Peyer's patch (tissue), 4 donors: Measurements from ENCODE around the gene PRADC1. TPM values are rescaled to one million over a fixed set of nuclear protein-coding genes. Genes with fewer than 3 reads are reported as not detected.

Experiments used
- DNase-seq, 3 donors: peaks; one replicate each; pipeline ENCODE4 v3.0.0-alpha.2; 2017 to 2019
- H3K27ac ChIP-seq, 4 donors: fragments of 200-600 bp; sonication (generic); one replicate each; pipeline ENCODE4 v1.5.1; 2016 to 2019
- H3K27me3 ChIP-seq, 2 donors: fragments of 200-600 bp; sonication (generic); one replicate each; pipeline ENCODE4 v1.5.1; 2019
- H3K36me3 ChIP-seq, 3 donors: fragments of 200-600 bp; sonication (generic); one replicate each; pipeline ENCODE4 v1.5.1; 2016 to 2019
- H3K4me1 ChIP-seq, 4 donors: fragments of 200-600 bp; sonication (generic); one replicate each; pipeline ENCODE4 v1.5.1; 2016 to 2019
- H3K4me3 ChIP-seq, 4 donors: fragments of 200-600 bp; sonication (generic); 1 replicate in 3 of 4; 2 replicates in 1 of 4; pipeline ENCODE4 v1.5.1; 2016 to 2019; ENCODE audit warnings: mild to moderate bottlenecking in 1 of 4
- H3K9me3 ChIP-seq, 4 donors: fragments of 200-600 bp; sonication (generic); one replicate each; pipeline ENCODE4 v1.5.1; 2016 to 2019; ENCODE audit warnings: mild to moderate bottlenecking in 1 of 4
- CTCF ChIP-seq, 6 experiments: fragments of 450-650 bp in 4 of 6; fragments of 200-600 bp in 2 of 6; sonication (generic) in 1 of 6; IDR thresholded peaks; one replicate each; pipeline ENCODE4 v1.5.1; 2017 to 2019; ENCODE audit warnings: antibody characterized with exemption in 6 of 6, mild to moderate bottlenecking in 3 of 6, moderate library complexity in 1 of 6
- POLR2A ChIP-seq, 2 donors: fragments of 450-650 bp; IDR thresholded peaks; one replicate each; pipeline ENCODE4 v1.5.1; 2017; ENCODE audit warnings: antibody characterized with exemption in 2 of 2, mild to moderate bottlenecking in 2 of 2, moderate library complexity in 2 of 2
- total RNA-seq, 4 donors: library from RNA; depleted of rRNA; stranded (reverse); fragments of >200 nt; gene quantifications; one replicate each; pipeline ENCODE4 v1.1.0, GENCODE V29; 2016

Gene PRADC1
- total RNA-seq, 4 donors from 2014 or later, result 30.5 to 69.9 (median 41.4) TPM

GRCh38 chr2:73259704-73260337, 26.8 kb upstream of the PRADC1 start:
- TF ChIP-seq CTCF (IDR thresholded peaks at IDR 0.05), result no peak
- TF ChIP-seq POLR2A (IDR thresholded peaks at IDR 0.05), result no peak
- Histone ChIP-seq H3K27me3 (no peaks in the 10 kb centered on the region), H3K9me3 (no peaks in the 10 kb centered on the region), H3K27ac (no peak overlapping the region), H3K36me3 (no peaks in the 10 kb centered on the region), H3K4me3 (no peak overlapping the region), H3K4me1 (no peaks in the 10 kb centered on the region)
- DNase-seq, result no peak

DNA sequence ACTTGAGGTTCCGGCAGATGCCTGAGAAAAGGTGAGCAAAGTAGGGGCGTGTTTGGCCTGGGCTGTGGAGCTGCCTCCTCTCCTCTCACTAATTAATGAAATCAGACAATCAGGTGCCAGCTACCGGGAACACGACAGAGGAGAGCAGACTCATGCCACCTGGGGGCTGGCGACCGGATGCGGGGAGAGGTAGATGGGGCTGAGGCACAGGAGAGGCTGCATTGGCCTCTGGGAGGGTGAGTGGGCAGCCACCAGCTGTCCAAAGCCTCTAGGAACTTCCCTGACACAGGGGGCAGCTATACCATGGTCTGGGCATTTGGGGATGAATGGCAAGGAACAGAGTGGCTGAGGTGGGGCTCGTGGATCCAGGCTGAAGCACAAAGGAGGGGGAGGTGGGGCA, 26.2 kb upstream of the PRADC1 start:
- Histone ChIP-seq H3K4me3 (no peak overlapping the region), H3K36me3 (peaks cover 0 to 5% (median 0%) of the 10 kb centered on the region in 3 donors), H3K9me3 (no peaks in the 10 kb centered on the region), H3K27me3 (no peaks in the 10 kb centered on the region), H3K27ac (no peak overlapping the region), H3K4me1 (no peaks in the 10 kb centered on the region)
- TF ChIP-seq CTCF (IDR thresholded peaks at IDR 0.05), result no peak
- no peak for TF ChIP-seq POLR2A (IDR thresholded peaks at IDR 0.05)
- DNase-seq, result no peak

GRCh38 chr2:73258913-73259215, 25.8 kb upstream of the PRADC1 start:
- Histone ChIP-seq H3K27ac (no peak overlapping the region), H3K4me1 (no peaks in the 10 kb centered on the region), H3K4me3 (no peak overlapping the region), H3K9me3 (no peaks in the 10 kb centered on the region), H3K27me3 (no peaks in the 10 kb centered on the region), H3K36me3 (peaks cover 0 to 10% (median 0%) of the 10 kb centered on the region in 3 donors)
- TF ChIP-seq CTCF (IDR thresholded peaks at IDR 0.05) (no peak), POLR2A (IDR thresholded peaks at IDR 0.05) (no peak)
- DNase-seq, result no peak

DNA sequence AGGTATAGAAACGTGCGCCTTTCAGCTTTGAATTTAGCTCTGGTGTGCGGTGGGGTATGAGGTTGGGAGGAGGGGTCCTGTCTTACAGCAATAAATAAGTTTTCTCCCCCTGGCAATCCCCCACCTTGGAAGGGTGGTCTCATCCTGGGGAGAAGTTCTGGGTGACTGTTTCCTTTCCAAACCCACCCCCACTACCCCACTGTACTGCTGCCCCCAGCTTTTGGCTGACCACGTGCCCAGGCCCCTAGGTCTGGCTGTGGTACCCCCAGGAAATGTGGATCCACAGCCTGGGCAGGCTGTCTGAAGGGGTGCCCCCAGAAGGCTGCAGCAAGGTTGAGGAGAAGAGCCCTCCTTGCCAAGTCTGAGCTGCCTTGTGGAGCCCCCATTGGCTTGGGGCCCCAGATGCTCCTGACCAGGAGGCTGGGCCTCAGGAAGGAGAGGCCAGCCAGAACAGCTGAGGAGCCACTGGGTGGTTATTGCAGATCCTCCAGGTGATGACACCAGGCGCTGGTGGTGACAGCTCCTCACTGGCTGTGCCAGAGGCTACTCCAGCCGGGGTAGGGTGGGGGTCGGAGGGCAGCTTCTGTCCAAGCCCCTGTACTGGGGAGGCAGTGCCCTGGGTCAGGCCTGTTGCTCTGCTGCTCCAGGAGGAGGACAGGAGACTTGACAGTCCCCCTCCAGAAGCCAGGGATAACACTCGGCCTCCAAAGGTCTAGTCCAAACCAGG, 25.3 kb upstream of the PRADC1 start:
- no peak overlapping the region for H3K4me3 ChIP-seq
- H3K27ac ChIP-seq, result no peak overlapping the region
- no peak for DNase-seq
- no peaks in the 10 kb centered on the region for H3K9me3 ChIP-seq
- no peak for TF ChIP-seq POLR2A (IDR thresholded peaks at IDR 0.05)
- TF ChIP-seq CTCF (IDR thresholded peaks at IDR 0.05), result no peak
- no peaks in the 10 kb centered on the region for H3K27me3 ChIP-seq
- H3K36me3 ChIP-seq, result peaks cover 0 to 15% (median 0%) of the 10 kb centered on the region in 3 donors
- H3K4me1 ChIP-seq, result no peaks in the 10 kb centered on the region

GRCh38 chr2:73257425-73258125, 24.5 kb upstream of the PRADC1 start:
- H3K27me3 ChIP-seq, result no peaks in the 10 kb centered on the region
- H3K9me3 ChIP-seq, result no peaks in the 10 kb centered on the region
- peak in 2 of 3 donors; percentile 45 to 73 for DNase-seq

More at GRCh38 chr2:73257425-73258125, 24.5 kb upstream of the PRADC1 start:
- no peaks in the 10 kb centered on the region for H3K4me1 ChIP-seq
- no peak for TF ChIP-seq POLR2A (IDR thresholded peaks at IDR 0.05)
- TF ChIP-seq CTCF (IDR thresholded peaks at IDR 0.05), result no peak
- H3K27ac ChIP-seq, result no peak overlapping the region
- H3K36me3 ChIP-seq, result peaks cover 0 to 22% (median 0%) of the 10 kb centered on the region in 3 donors
- H3K4me3 ChIP-seq, result no peak overlapping the region
